Smooth muscle cell (in vitro differentiated cells): ENCODE results near the gene KIAA0513. TPM values are rescaled to one million over a fixed set of nuclear protein-coding genes. Genes with fewer than 3 reads are reported as not detected.

Experiments used
- DNase-seq: peaks from one replicate; lab custom pipeline; 2025; ENCODE audit not compliant: unreplicated experiment; lab: John Stamatoyannopoulos, UW
- H2AFZ ChIP-seq: fragments of 200-600 bp; sonication (generic); 2 replicates; pipeline ENCODE4 v1.6.0; 2016; ENCODE audit warnings: antibody characterized with exemption, low read depth, mild to moderate bottlenecking
- H3F3A ChIP-seq: fragments of 200-600 bp; sonication (generic); 2 replicates; pipeline ENCODE4 v1.6.0; 2017; ENCODE audit warnings: antibody characterized with exemption, low read depth
- H3K27ac ChIP-seq: fragments of 200-600 bp; sonication (generic); 2 replicates; pipeline ENCODE4 v1.5.1; 2016; ENCODE audit warnings: low read depth, mild to moderate bottlenecking
- H3K27me3 ChIP-seq: fragments of 200-600 bp; sonication (generic); 2 replicates; pipeline ENCODE4 v1.6.1; 2016; ENCODE audit warnings: low read depth, mild to moderate bottlenecking
- H3K36me3 ChIP-seq: fragments of 200-600 bp; sonication (generic); 2 replicates; pipeline ENCODE4 v1.5.1; 2016; ENCODE audit warnings: low read depth
- H3K4me1 ChIP-seq: fragments of 200-600 bp; sonication (generic); 2 replicates; pipeline ENCODE4 v1.5.1; 2016; ENCODE audit warnings: low read depth
- H3K4me2 ChIP-seq: fragments of 200-600 bp; sonication (generic); 2 replicates; pipeline ENCODE4 v1.6.0; 2016; ENCODE audit warnings: mild to moderate bottlenecking
- H3K4me3 ChIP-seq: fragments of 200-600 bp; sonication (generic); 2 replicates; pipeline ENCODE4 v1.5.1; 2016; ENCODE audit warnings: mild to moderate bottlenecking
- H3K79me2 ChIP-seq: fragments of 200-600 bp; sonication (generic); 2 replicates; pipeline ENCODE4 v1.6.0; 2016; ENCODE audit warnings: low read depth, mild to moderate bottlenecking
- H3K9ac ChIP-seq: fragments of 200-600 bp; sonication (generic); 2 replicates; pipeline ENCODE4 v1.6.0; 2016; ENCODE audit warnings: low read depth
- H3K9me3 ChIP-seq: fragments of 200-600 bp; sonication (generic); replicated peaks from 2 replicates; pipeline ENCODE4 v1.5.1; 2016; ENCODE audit warnings: low read depth
- H4K20me1 ChIP-seq: fragments of 200-600 bp; sonication (generic); 2 replicates; pipeline ENCODE4 v1.6.0; 2016; ENCODE audit warnings: low read depth
- CTCF ChIP-seq: fragments of 200-600 bp; sonication (generic); IDR thresholded peaks from 2 replicates; pipeline ENCODE4 v1.5.1; 2017; ENCODE audit warnings: borderline replicate concordance, mild to moderate bottlenecking, antibody characterized with exemption; ENCODE audit not compliant: insufficient read depth, poor library complexity, severe bottlenecking
- WGBS: methylation state at CpG from one replicate; pipeline ENCODE4 v1.1.7; 2016; ENCODE audit warnings: low lambda C conversion rate; 5-methylcytosine and 5-hydroxymethylcytosine counted together
- polyA plus RNA-seq: library from polyadenylated mRNA; unstranded; fragments of >200 nt; fragmentation: Nextera tagmentation; extraction: Ambion mirVana; gene quantifications from 2 replicates; pipeline ENCODE4 v1.2.1, GENCODE V29; 2016
- total RNA-seq: library from RNA; depleted of rRNA; stranded (reverse); fragments of >200 nt; gene quantifications from 2 replicates; pipeline ENCODE4 v1.2.3, GENCODE V29; 2014

The KIAA0513 gene
- total and polyA plus RNA-seq, 2 experiments from 2014 or later = 3.2 to 3.3 TPM

- Histone ChIP-seq H4K20me1 (no peaks in the 10 kb centered on the region), H3K4me1 (peaks cover 25% of the 10 kb centered on the region), H3K36me3 (no peaks in the 10 kb centered on the region), H3K79me2 (no peaks in the 10 kb centered on the region), H3K4me2 (no peak overlapping the region), H3K9me3 (no peaks in the 10 kb centered on the region), H3F3A (no peaks in the 10 kb centered on the region), H3K9ac (no peak overlapping the region), H3K4me3 (no peak overlapping the region), H3K27me3 (peaks cover 22% of the 10 kb centered on the region), H3K27ac (no peak overlapping the region), H2AFZ (no peak overlapping the region)
- WGBS = 81% methylated on average over 36 of the region's 37 CpGs
- TF ChIP-seq CTCF = peak; percentile 63
- peak; percentile 23 for DNase-seq
These were observed 59.0 kb downstream of the KIAA0513 start for GRCh38 chr16:85086347-85087291.

GRCh38 chr16:85087899-85088569, 60.4 kb downstream of the KIAA0513 start:
- peaks cover 8% of the 10 kb centered on the region for H3K27me3 ChIP-seq
- no peak overlapping the region for H3K27ac ChIP-seq
- H3K4me1 ChIP-seq = peaks cover 10% of the 10 kb centered on the region
- no peak for DNase-seq
- WGBS = 96% methylated on average over 21 of the region's 21 CpGs
- no peaks in the 10 kb centered on the region for H3K79me2 ChIP-seq
- no peaks in the 10 kb centered on the region for H3K9me3 ChIP-seq
- H2AFZ ChIP-seq = no peak overlapping the region
- no peak overlapping the region for H3K4me3 ChIP-seq
- H3K4me2 ChIP-seq = no peak overlapping the region
- H3K36me3 ChIP-seq = no peaks in the 10 kb centered on the region
- no peak overlapping the region for H3K9ac ChIP-seq
- no peak for TF ChIP-seq CTCF
- H4K20me1 ChIP-seq = no peaks in the 10 kb centered on the region
- no peaks in the 10 kb centered on the region for H3F3A ChIP-seq

GRCh38 chr16:85088570-85089199, 61.1 kb downstream of the KIAA0513 start:
- Histone ChIP-seq H3K27ac (no peak overlapping the region), H3K79me2 (no peaks in the 10 kb centered on the region), H3F3A (no peaks in the 10 kb centered on the region), H3K4me3 (no peak overlapping the region), H3K36me3 (no peaks in the 10 kb centered on the region), H3K4me1 (peaks cover 8% of the 10 kb centered on the region), H3K27me3 (peaks cover 2% of the 10 kb centered on the region), H3K9ac (no peak overlapping the region), H4K20me1 (no peaks in the 10 kb centered on the region), H2AFZ (no peak overlapping the region), H3K9me3 (no peaks in the 10 kb centered on the region), H3K4me2 (no peak overlapping the region)
- TF ChIP-seq CTCF = no peak
- WGBS = 91% methylated on average over 31 of the region's 31 CpGs
- DNase-seq = no peak
